ENCODE measurements around the gene PRKN. TPM values are rescaled to one million over a fixed set of nuclear protein-coding genes. Genes with fewer than 3 reads are reported as not detected.
"Not testable (repeated sequence)": the region's sequence is repeated elsewhere in the genome, so short reads cannot be mapped to it uniquely, and the experiment has no call there.

Gene PRKN
- total RNA-seq, 3 donors from 2014 or later: 0.05 to 0.13 TPM; not detected in 1

GRCh38 chr6:161496941-161497340 lies 1230.6 kb downstream of the PRKN start:
- no peaks in the 10 kb centered on the region for H3K36me3 Mint-ChIP-seq (ENCODE audit: insufficient read depth)
- H3K9me3 Mint-ChIP-seq: no peaks in the 10 kb centered on the region
- H3K4me1 Mint-ChIP-seq (ENCODE audit: low read depth): no peaks in the 10 kb centered on the region
- no peaks in the 10 kb centered on the region for H3K27me3 Mint-ChIP-seq (ENCODE audit: low read depth)
- H3K4me3 Mint-ChIP-seq: no peak overlapping the region
- DNase-seq: no peak
- ATAC-seq: no peak

GRCh38 chr6:161496271-161496670 lies 1231.3 kb downstream of the PRKN start:
- H3K9me3 Mint-ChIP-seq, ATAC-seq, H3K4me3 Mint-ChIP-seq: not testable (repeated sequence)

GRCh38 chr6:161494566-161494965 lies 1233.0 kb downstream of the PRKN start:
- Mint-ChIP-seq H3K9me3 (no peaks in the 10 kb centered on the region), H3K4me3 (no peak overlapping the region), H3K4me1 (ENCODE audit: low read depth) (no peaks in the 10 kb centered on the region), H3K27me3 (ENCODE audit: low read depth) (no peaks in the 10 kb centered on the region), H3K36me3 (ENCODE audit: insufficient read depth) (no peaks in the 10 kb centered on the region)
- ATAC-seq: no peak
- DNase-seq: no peak

More at GRCh38 chr6:161496271-161496670, 1231.3 kb downstream of the PRKN start:
- H3K27me3 Mint-ChIP-seq (ENCODE audit: low read depth); DNase-seq; H3K4me1 Mint-ChIP-seq (ENCODE audit: low read depth); H3K36me3 Mint-ChIP-seq (ENCODE audit: insufficient read depth): not testable (repeated sequence)

GRCh38 chr6:161493576-161494118 lies 1233.9 kb downstream of the PRKN start:
- H3K9me3 Mint-ChIP-seq: no peaks in the 10 kb centered on the region
- H3K4me3 Mint-ChIP-seq: no peak overlapping the region
- no peak for DNase-seq
- no peaks in the 10 kb centered on the region for H3K27me3 Mint-ChIP-seq (ENCODE audit: low read depth)
- no peaks in the 10 kb centered on the region for H3K4me1 Mint-ChIP-seq (ENCODE audit: low read depth)
- no peak for ATAC-seq
- H3K36me3 Mint-ChIP-seq (ENCODE audit: insufficient read depth): no peaks in the 10 kb centered on the region

- ATAC-seq: no peak
- no peaks in the 10 kb centered on the region for H3K4me1 Mint-ChIP-seq (ENCODE audit: low read depth)
- no peaks in the 10 kb centered on the region for H3K36me3 Mint-ChIP-seq (ENCODE audit: insufficient read depth)
- no peaks in the 10 kb centered on the region for H3K9me3 Mint-ChIP-seq
- H3K27me3 Mint-ChIP-seq (ENCODE audit: low read depth): no peaks in the 10 kb centered on the region
- no peak for DNase-seq
- H3K4me3 Mint-ChIP-seq: no peak overlapping the region
Observed at GRCh38 chr6:161489626-161490306, 1237.8 kb downstream of the PRKN start.

- Mint-ChIP-seq H3K9me3 (no peaks in the 10 kb centered on the region), H3K36me3 (ENCODE audit: insufficient read depth) (no peaks in the 10 kb centered on the region), H3K4me1 (ENCODE audit: low read depth) (no peaks in the 10 kb centered on the region), H3K27me3 (ENCODE audit: low read depth) (no peaks in the 10 kb centered on the region), H3K4me3 (no peak overlapping the region)
- no peak for ATAC-seq
- no peak for DNase-seq
Observed at GRCh38 chr6:161487694-161488093, 1239.9 kb downstream of the PRKN start.

GRCh38 chr6:161487217-161487531 lies 1240.4 kb downstream of the PRKN start:
- no peaks in the 10 kb centered on the region for H3K4me1 Mint-ChIP-seq (ENCODE audit: low read depth)
- H3K4me3 Mint-ChIP-seq: no peak overlapping the region
- DNase-seq: no peak
- H3K36me3 Mint-ChIP-seq (ENCODE audit: insufficient read depth): no peaks in the 10 kb centered on the region
- no peak for ATAC-seq
- H3K27me3 Mint-ChIP-seq (ENCODE audit: low read depth): no peaks in the 10 kb centered on the region
- no peaks in the 10 kb centered on the region for H3K9me3 Mint-ChIP-seq

GRCh38 chr6:161486361-161487216 lies 1241.0 kb downstream of the PRKN start:
- Mint-ChIP-seq H3K27me3 (ENCODE audit: low read depth) (no peaks in the 10 kb centered on the region), H3K9me3 (no peaks in the 10 kb centered on the region), H3K4me1 (ENCODE audit: low read depth) (no peaks in the 10 kb centered on the region), H3K4me3 (no peak overlapping the region), H3K36me3 (ENCODE audit: insufficient read depth) (no peaks in the 10 kb centered on the region)
- no peak for DNase-seq
- no peak for ATAC-seq

GRCh38 chr6:161482517-161482858 lies 1245.1 kb downstream of the PRKN start:
- no peak for ATAC-seq

GRCh38 chr6:161481786-161482516 lies 1245.6 kb downstream of the PRKN start:
- DNase-seq (no peak), ATAC-seq (no peak)
- no peaks in the 10 kb centered on the region for H3K9me3 Mint-ChIP-seq
- no peaks in the 10 kb centered on the region for H3K27me3 Mint-ChIP-seq (ENCODE audit: low read depth)
- no peaks in the 10 kb centered on the region for H3K4me1 Mint-ChIP-seq (ENCODE audit: low read depth)
- H3K36me3 Mint-ChIP-seq (ENCODE audit: insufficient read depth): no peaks in the 10 kb centered on the region
- no peak overlapping the region for H3K4me3 Mint-ChIP-seq

More at GRCh38 chr6:161482517-161482858, 1245.1 kb downstream of the PRKN start:
- Mint-ChIP-seq H3K9me3 (no peaks in the 10 kb centered on the region), H3K4me3 (no peak overlapping the region), H3K36me3 (ENCODE audit: insufficient read depth) (no peaks in the 10 kb centered on the region), H3K27me3 (ENCODE audit: low read depth) (no peaks in the 10 kb centered on the region), H3K4me1 (ENCODE audit: low read depth) (no peaks in the 10 kb centered on the region)
- no peak for DNase-seq

GRCh38 chr6:161480421-161481155 lies 1247.0 kb downstream of the PRKN start:
- ATAC-seq: no peak
- Mint-ChIP-seq H3K27me3 (ENCODE audit: low read depth) (no peaks in the 10 kb centered on the region), H3K4me3 (no peak overlapping the region), H3K36me3 (ENCODE audit: insufficient read depth) (no peaks in the 10 kb centered on the region), H3K4me1 (ENCODE audit: low read depth) (no peaks in the 10 kb centered on the region), H3K9me3 (no peaks in the 10 kb centered on the region)
- no peak for DNase-seq

GRCh38 chr6:161479376-161479775 lies 1248.2 kb downstream of the PRKN start:
- DNase-seq (no peak), ATAC-seq (no peak)
- H3K4me1 Mint-ChIP-seq (ENCODE audit: low read depth): no peaks in the 10 kb centered on the region
- H3K36me3 Mint-ChIP-seq (ENCODE audit: insufficient read depth): no peaks in the 10 kb centered on the region
- no peak overlapping the region for H3K4me3 Mint-ChIP-seq
- no peaks in the 10 kb centered on the region for H3K27me3 Mint-ChIP-seq (ENCODE audit: low read depth)
- no peaks in the 10 kb centered on the region for H3K9me3 Mint-ChIP-seq

- Mint-ChIP-seq H3K27me3 (ENCODE audit: low read depth) (no peaks in the 10 kb centered on the region), H3K4me1 (ENCODE audit: low read depth) (no peaks in the 10 kb centered on the region), H3K4me3 (no peak overlapping the region), H3K36me3 (ENCODE audit: insufficient read depth) (no peaks in the 10 kb centered on the region), H3K9me3 (no peaks in the 10 kb centered on the region)
- DNase-seq (no peak), ATAC-seq (no peak)
Observed at GRCh38 chr6:161477876-161478425, 1249.6 kb downstream of the PRKN start.

- H3K9me3 Mint-ChIP-seq: no peaks in the 10 kb centered on the region
- no peaks in the 10 kb centered on the region for H3K4me1 Mint-ChIP-seq (ENCODE audit: low read depth)
- no peaks in the 10 kb centered on the region for H3K36me3 Mint-ChIP-seq (ENCODE audit: insufficient read depth)
- DNase-seq (no peak), ATAC-seq (no peak)
- no peaks in the 10 kb centered on the region for H3K27me3 Mint-ChIP-seq (ENCODE audit: low read depth)
- no peak overlapping the region for H3K4me3 Mint-ChIP-seq
Observed at GRCh38 chr6:161476711-161477110, 1250.9 kb downstream of the PRKN start.

Measured in activated T-cell treated with anti-CD3 and anti-CD28 coated beads, Interleukin-2, amount 50 U/mL, for 4 hours (primary cell).